ENCODE measurements around the gene MB. TPM values are rescaled to one million over a fixed set of nuclear protein-coding genes. Genes with fewer than 3 reads are reported as not detected.

MB gene
- total and polyA plus RNA-seq, 4 donors = 0.13 to 0.25 TPM; not detected in 2

DNA sequence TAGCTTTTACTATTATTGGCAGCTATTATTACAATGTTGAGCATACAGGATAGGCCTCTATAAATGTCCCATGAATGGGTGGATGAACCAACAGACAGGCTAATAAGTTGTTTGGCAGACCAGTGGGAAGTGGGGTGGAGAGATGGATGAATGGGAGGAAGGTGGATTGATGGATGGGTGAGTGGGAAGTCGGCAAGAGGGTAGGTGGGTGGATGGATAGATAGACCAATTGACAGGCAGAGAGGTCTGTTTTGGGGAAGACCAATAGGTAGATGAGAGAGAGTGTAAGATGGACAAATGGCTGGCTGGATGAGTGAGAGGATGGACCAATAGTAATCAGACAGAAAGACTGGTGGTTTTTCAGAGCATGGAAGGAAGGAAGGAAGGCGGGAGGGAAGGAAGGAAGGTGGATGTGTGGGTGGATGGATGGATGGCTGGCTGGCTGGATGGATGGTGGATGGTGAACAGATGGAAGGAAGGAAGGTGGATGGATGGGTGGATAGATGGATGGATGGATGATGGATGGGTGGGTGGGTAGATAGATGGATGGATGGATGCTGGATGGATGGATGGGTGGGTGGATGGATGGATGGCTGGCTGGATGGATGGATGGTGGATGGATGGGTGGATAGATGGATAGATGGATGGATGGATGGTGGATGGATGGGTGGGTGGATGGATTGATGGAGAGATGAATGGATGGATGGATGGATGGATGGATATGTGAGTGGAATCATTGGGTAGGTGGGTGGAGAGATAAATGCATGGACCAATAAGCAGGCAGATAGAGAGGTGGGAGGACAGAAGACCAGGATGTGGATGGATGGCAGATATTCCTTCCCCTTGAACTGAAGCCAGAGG lies 39.1 kb downstream of the MB start:
- H3K9me3 ChIP-seq (ENCODE audit: control insufficient read depth in 4 of 4, low read length in 3 of 4) = no peaks in the 10 kb centered on the region
- no peaks in the 10 kb centered on the region for H3K36me3 ChIP-seq (ENCODE audit: control insufficient read depth in 4 of 4, insufficient read depth in 3 of 4, low read depth in 1 of 4, low read length in 3 of 4)
- TF ChIP-seq NR2F2 (IDR thresholded peaks at IDR 0.05) (no peak), FOXA1 (IDR thresholded peaks at IDR 0.05) (no peak), GABPA (IDR thresholded peaks at IDR 0.05 in 1 of 2, conservative IDR thresholded peaks at IDR 0.05 in 1 of 2) (no peak), RAD21 (IDR thresholded peaks at IDR 0.05) (no peak), YY1 (IDR thresholded peaks at IDR 0.05) (no peak), HNF4A (conservative IDR thresholded peaks at IDR 0.05) (no peak), SP1 (IDR thresholded peaks at IDR 0.05) (no peak), HNF4G (IDR thresholded peaks at IDR 0.05) (no peak)
- TF ChIP-seq, protein P1, sequence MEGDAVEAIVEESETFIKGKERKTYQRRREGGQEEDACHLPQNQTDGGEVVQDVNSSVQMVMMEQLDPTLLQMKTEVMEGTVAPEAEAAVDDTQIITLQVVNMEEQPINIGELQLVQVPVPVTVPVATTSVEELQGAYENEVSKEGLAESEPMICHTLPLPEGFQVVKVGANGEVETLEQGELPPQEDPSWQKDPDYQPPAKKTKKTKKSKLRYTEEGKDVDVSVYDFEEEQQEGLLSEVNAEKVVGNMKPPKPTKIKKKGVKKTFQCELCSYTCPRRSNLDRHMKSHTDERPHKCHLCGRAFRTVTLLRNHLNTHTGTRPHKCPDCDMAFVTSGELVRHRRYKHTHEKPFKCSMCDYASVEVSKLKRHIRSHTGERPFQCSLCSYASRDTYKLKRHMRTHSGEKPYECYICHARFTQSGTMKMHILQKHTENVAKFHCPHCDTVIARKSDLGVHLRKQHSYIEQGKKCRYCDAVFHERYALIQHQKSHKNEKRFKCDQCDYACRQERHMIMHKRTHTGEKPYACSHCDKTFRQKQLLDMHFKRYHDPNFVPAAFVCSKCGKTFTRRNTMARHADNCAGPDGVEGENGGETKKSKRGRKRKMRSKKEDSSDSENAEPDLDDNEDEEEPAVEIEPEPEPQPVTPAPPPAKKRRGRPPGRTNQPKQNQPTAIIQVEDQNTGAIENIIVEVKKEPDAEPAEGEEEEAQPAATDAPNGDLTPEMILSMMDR (IDR thresholded peaks at IDR 0.05; ENCODE audit: low read depth, low read length, missing input control) = no peak
- no peak overlapping the region for H3K4me3 ChIP-seq (ENCODE audit: low read depth in 1 of 3, low read length in 3 of 3)
- H3K27ac ChIP-seq (ENCODE audit: low read depth in 1 of 2, low read length in 2 of 2) = no peak overlapping the region
- DNase-seq (ENCODE audit: low spot score) = no peak
- WGBS = 88% methylated on average over 2 of the region's 2 CpGs
- H3K4me1 ChIP-seq (ENCODE audit: control insufficient read depth in 4 of 4, insufficient read depth in 4 of 4, low read length in 3 of 4) = no peaks in the 10 kb centered on the region
- no peaks in the 10 kb centered on the region for H3K27me3 ChIP-seq (ENCODE audit: control insufficient read depth in 4 of 4, insufficient read depth in 4 of 4, low read length in 3 of 4)
- H3K9ac ChIP-seq (ENCODE audit: low read depth in 1 of 2, low read length in 2 of 2) = no peak overlapping the region

DNA sequence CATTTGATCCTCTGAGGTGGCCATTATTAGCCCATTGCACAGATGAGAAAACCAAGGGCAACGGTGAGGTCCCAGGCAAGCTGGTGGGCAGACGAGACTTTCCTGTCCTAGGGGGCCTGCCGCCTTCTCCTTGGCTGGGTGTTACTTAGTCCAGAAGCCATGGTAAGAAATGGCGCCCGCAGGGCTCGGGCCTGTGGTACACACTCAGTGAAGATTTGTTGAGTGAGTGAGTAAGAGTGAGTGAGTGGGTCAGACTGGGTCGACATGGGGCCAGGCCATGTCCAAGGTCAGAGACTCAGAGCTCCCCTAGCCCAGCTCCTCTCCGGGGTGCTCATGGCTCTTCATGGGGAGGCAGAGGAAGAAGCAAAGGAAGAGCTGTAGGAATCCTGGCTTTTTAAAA lies 40.5 kb downstream of the MB start:
- Histone ChIP-seq H3K36me3 (ENCODE audit: control insufficient read depth in 4 of 4, insufficient read depth in 3 of 4, low read depth in 1 of 4, low read length in 3 of 4) (no peaks in the 10 kb centered on the region), H3K27me3 (ENCODE audit: control insufficient read depth in 4 of 4, insufficient read depth in 4 of 4, low read length in 3 of 4) (no peaks in the 10 kb centered on the region), H3K9ac (ENCODE audit: low read depth in 1 of 2, low read length in 2 of 2) (no peak overlapping the region), H3K4me1 (ENCODE audit: control insufficient read depth in 4 of 4, insufficient read depth in 4 of 4, low read length in 3 of 4) (no peaks in the 10 kb centered on the region), H3K9me3 (ENCODE audit: control insufficient read depth in 4 of 4, low read length in 3 of 4) (no peaks in the 10 kb centered on the region), H3K27ac (ENCODE audit: low read depth in 1 of 2, low read length in 2 of 2) (no peak overlapping the region), H3K4me3 (ENCODE audit: low read depth in 1 of 3, low read length in 3 of 3) (no peak overlapping the region)
- TF ChIP-seq, protein P2, sequence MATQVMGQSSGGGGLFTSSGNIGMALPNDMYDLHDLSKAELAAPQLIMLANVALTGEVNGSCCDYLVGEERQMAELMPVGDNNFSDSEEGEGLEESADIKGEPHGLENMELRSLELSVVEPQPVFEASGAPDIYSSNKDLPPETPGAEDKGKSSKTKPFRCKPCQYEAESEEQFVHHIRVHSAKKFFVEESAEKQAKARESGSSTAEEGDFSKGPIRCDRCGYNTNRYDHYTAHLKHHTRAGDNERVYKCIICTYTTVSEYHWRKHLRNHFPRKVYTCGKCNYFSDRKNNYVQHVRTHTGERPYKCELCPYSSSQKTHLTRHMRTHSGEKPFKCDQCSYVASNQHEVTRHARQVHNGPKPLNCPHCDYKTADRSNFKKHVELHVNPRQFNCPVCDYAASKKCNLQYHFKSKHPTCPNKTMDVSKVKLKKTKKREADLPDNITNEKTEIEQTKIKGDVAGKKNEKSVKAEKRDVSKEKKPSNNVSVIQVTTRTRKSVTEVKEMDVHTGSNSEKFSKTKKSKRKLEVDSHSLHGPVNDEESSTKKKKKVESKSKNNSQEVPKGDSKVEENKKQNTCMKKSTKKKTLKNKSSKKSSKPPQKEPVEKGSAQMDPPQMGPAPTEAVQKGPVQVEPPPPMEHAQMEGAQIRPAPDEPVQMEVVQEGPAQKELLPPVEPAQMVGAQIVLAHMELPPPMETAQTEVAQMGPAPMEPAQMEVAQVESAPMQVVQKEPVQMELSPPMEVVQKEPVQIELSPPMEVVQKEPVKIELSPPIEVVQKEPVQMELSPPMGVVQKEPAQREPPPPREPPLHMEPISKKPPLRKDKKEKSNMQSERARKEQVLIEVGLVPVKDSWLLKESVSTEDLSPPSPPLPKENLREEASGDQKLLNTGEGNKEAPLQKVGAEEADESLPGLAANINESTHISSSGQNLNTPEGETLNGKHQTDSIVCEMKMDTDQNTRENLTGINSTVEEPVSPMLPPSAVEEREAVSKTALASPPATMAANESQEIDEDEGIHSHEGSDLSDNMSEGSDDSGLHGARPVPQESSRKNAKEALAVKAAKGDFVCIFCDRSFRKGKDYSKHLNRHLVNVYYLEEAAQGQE (IDR thresholded peaks at IDR 0.05) = no peak
- WGBS = 91% methylated on average over 8 of the region's 8 CpGs
- no peak for DNase-seq (ENCODE audit: low spot score)

DNA sequence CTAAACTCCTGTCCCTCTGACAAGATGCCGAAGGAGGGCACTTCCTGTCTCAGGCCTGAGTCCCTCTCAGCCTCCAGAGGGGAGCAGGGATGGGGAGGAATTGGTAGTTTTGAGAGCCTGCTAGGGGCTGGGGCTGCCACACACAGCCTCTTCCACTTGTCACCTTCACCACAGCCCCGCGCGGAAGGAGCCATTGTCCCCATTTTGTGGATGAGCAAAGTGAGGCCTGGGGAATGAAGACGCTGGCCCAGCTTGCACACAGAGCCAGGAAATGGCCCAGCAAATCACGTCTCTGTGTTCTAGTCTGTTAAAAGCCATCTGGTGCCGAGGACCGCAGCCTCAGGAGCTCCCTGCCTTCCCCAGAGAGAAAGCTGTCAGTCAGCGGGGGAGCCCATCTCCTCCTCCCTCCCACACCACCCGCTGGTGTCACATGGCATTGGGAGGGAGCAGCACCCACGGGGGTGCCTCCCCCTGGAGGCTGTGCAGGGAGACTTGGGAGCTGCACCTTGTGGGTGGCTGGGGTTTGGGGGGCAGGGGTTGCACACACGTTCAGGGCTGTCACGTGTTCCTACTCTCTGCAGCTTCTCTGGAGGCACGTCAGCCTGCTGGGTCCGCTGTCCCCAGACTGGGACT lies 41.9 kb downstream of the MB start:
- DNase-seq (ENCODE audit: low spot score) = no peak
- Histone ChIP-seq H3K27ac (ENCODE audit: low read depth in 1 of 2, low read length in 2 of 2) (no peak overlapping the region), H3K36me3 (ENCODE audit: control insufficient read depth in 4 of 4, insufficient read depth in 3 of 4, low read depth in 1 of 4, low read length in 3 of 4) (no peaks in the 10 kb centered on the region), H3K4me1 (ENCODE audit: control insufficient read depth in 4 of 4, insufficient read depth in 4 of 4, low read length in 3 of 4) (no peaks in the 10 kb centered on the region), H3K4me3 (ENCODE audit: low read depth in 1 of 3, low read length in 3 of 3) (no peak overlapping the region), H3K27me3 (ENCODE audit: control insufficient read depth in 4 of 4, insufficient read depth in 4 of 4, low read length in 3 of 4) (no peaks in the 10 kb centered on the region), H3K9ac (ENCODE audit: low read depth in 1 of 2, low read length in 2 of 2) (no peak overlapping the region), H3K9me3 (ENCODE audit: control insufficient read depth in 4 of 4, low read length in 3 of 4) (no peaks in the 10 kb centered on the region)
- WGBS = 53% methylated on average over 15 of the region's 15 CpGs
- TF ChIP-seq, protein P1 (IDR thresholded peaks at IDR 0.05; ENCODE audit: low read depth, low read length, missing input control) = no peak
- TF ChIP-seq GABPA (IDR thresholded peaks at IDR 0.05 in 1 of 2, conservative IDR thresholded peaks at IDR 0.05 in 1 of 2) (no peak), YY1 (IDR thresholded peaks at IDR 0.05) (no peak), FOXA2 (IDR thresholded peaks at IDR 0.05) (no peak), SP1 (IDR thresholded peaks at IDR 0.05) (no peak), HNF4A (conservative IDR thresholded peaks at IDR 0.05) (no peak), JUND (IDR thresholded peaks at IDR 0.05) (no peak)
- TF ChIP-seq, protein P3, sequence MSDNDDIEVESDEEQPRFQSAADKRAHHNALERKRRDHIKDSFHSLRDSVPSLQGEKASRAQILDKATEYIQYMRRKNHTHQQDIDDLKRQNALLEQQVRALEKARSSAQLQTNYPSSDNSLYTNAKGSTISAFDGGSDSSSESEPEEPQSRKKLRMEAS (IDR thresholded peaks at IDR 0.05) = no peak
- TF ChIP-seq, protein P4, sequence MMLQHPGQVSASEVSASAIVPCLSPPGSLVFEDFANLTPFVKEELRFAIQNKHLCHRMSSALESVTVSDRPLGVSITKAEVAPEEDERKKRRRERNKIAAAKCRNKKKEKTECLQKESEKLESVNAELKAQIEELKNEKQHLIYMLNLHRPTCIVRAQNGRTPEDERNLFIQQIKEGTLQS (IDR thresholded peaks at IDR 0.05) = no peak

Data from liver (tissue), 9 donors.